Muscle layer of colon (tissue), 2 donors: ENCODE measurements around the gene APEX1.

Experiments
- H3K27ac ChIP-seq: one replicate; pipeline ENCODE4 v1.7.0; 2013; ENCODE audit warnings: low read depth, mild to moderate bottlenecking, low read length, moderate library complexity
- H3K27me3 ChIP-seq, 2 donors: one replicate each; pipeline ENCODE4 v1.7.0; 2013; ENCODE audit warnings: low read length in 2 of 2, mild to moderate bottlenecking in 2 of 2; ENCODE audit not compliant: insufficient read depth in 2 of 2, control insufficient read depth in 1 of 2
- H3K36me3 ChIP-seq: one replicate; pipeline ENCODE4 v1.7.0; 2013; ENCODE audit warnings: mild to moderate bottlenecking, low read length; ENCODE audit not compliant: insufficient read depth
- H3K4me1 ChIP-seq: one replicate; pipeline ENCODE4 v1.7.0; 2013; ENCODE audit warnings: mild to moderate bottlenecking, low read length; ENCODE audit not compliant: insufficient read depth
- H3K4me3 ChIP-seq, 2 donors: one replicate each; pipeline ENCODE4 v1.7.0; 2013; ENCODE audit warnings: low read length in 2 of 2, low read depth in 1 of 2, mild to moderate bottlenecking in 1 of 2, moderate library complexity in 1 of 2
- H3K9ac ChIP-seq: one replicate; pipeline ENCODE4 v1.7.0; 2013; ENCODE audit warnings: low read length
- H3K9me3 ChIP-seq: one replicate; pipeline ENCODE4 v1.7.0; 2013; ENCODE audit warnings: mild to moderate bottlenecking, low read length
- donor health status: abdominal sarcoma.
- donor health status: Adenocarcinoma of cecum.

Gene APEX1

GRCh38 chr14:20461225-20462141 lies 6.5 kb downstream of the APEX1 start, which contains the start of gene PIP4P1:
TSS of gene PIP4P1 (minus strand) at chr14:20461434. CDS start at chr14:20461325, 109 bp downstream.
- Histone ChIP-seq H3K9me3 (no peaks in the 10 kb centered on the region), H3K4me3 (peak within 1 kb of the TSS; percentile 73 to 82), H3K9ac (peak within 1 kb of the TSS; percentile 95), H3K36me3 (peaks cover 37% of the 10 kb centered on the region), H3K27ac (peak within 1 kb of the TSS; percentile 86), H3K27me3 (no peaks in the 10 kb centered on the region), H3K4me1 (peaks cover 16% of the 10 kb centered on the region)

GRCh38 chr14:20468764-20469241 lies 13.8 kb downstream of the APEX1 start:
- no peaks in the 10 kb centered on the region for H3K27me3 ChIP-seq
- H3K4me3 ChIP-seq, result peak overlapping the region; percentile 77 to 97
- no peaks in the 10 kb centered on the region for H3K9me3 ChIP-seq
- no peaks in the 10 kb centered on the region for H3K36me3 ChIP-seq
- peak overlapping the region; percentile 87 for H3K27ac ChIP-seq
- H3K9ac ChIP-seq, result peak overlapping the region; percentile 66
- H3K4me1 ChIP-seq, result peaks cover 8% of the 10 kb centered on the region

GRCh38 chr14:20469242-20469889 lies 14.3 kb downstream of the APEX1 start, which contains the start of gene PNP:
TSS of gene PNP (plus strand) at chr14:20469406. CDS start at chr14:20469525, 119 bp downstream.
- H3K27ac ChIP-seq, result peak within 1 kb of the TSS; percentile 87
- no peaks in the 10 kb centered on the region for H3K27me3 ChIP-seq
- H3K9ac ChIP-seq, result peak within 1 kb of the TSS; percentile 66
- peaks cover 8% of the 10 kb centered on the region for H3K4me1 ChIP-seq
- no peaks in the 10 kb centered on the region for H3K9me3 ChIP-seq
- peaks cover 2% of the 10 kb centered on the region for H3K36me3 ChIP-seq
- peak within 1 kb of the TSS; percentile 77 to 97 for H3K4me3 ChIP-seq

DNA sequence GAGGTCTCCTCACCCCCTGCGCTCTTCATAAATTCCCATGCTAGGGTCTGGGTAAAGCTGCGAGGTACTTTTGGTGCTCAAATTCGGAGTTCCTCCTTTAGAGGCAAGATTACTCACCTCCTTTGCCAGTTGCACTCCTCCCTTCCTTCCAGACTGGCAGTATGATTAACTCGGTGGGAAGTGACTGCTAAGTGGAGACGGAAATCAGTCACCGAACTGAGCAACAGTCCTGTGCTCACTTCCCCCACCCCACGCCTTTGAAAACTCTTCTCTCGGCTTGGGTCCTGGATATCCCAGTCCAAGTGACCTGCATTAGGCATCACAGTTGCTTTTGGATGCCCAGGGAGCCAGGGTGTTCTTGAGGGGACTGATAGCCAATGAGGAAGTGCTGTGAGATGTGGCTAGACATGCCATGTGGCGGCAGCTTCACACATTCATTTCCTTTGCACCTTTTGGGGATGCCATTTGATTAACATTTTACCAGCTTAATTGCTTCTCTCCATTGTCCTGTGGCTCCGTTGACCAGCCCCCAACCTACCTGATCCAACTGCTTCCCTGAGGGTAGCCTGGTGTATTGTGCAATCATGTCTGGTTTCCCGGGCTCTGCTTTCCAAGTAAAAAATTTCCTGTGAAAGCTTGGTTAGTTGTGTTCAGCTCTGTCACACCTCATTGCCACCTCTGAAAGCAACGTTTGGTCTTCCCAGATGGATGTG lies 15.0 kb downstream of the APEX1 start:
- Histone ChIP-seq H3K4me1 (peaks cover 8% of the 10 kb centered on the region), H3K36me3 (peaks cover 8% of the 10 kb centered on the region), H3K9ac (peak overlapping the region; percentile 66), H3K9me3 (no peaks in the 10 kb centered on the region), H3K4me3 (peak overlapping the region; percentile 77 to 97), H3K27ac (peak overlapping the region; percentile 87), H3K27me3 (no peaks in the 10 kb centered on the region)

DNA sequence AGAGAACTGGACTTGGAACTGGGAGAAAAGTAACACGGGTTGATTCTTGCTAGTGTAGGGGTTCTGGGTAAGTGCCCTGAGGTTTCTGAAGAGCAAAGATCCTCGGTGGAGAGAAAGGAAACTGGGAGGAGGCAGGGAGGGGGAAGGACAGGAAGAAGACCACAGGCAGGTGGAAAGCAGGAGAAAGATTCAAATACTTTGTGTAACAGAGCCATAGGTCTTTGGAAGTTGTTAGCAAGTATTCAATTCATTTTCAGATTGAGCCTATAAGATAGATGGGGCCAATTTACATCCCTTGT lies 15.5 kb downstream of the APEX1 start:
- H3K27ac ChIP-seq, result no peak overlapping the region
- H3K36me3 ChIP-seq, result peaks cover 10% of the 10 kb centered on the region
- peak overlapping the region; percentile 66 for H3K9ac ChIP-seq
- H3K4me3 ChIP-seq, result peak overlapping the region in 1 of 2 donors; percentile 77
- no peaks in the 10 kb centered on the region for H3K9me3 ChIP-seq
- H3K4me1 ChIP-seq, result peaks cover 8% of the 10 kb centered on the region
- H3K27me3 ChIP-seq, result no peaks in the 10 kb centered on the region

GRCh38 chr14:20472536-20473169 lies 17.6 kb downstream of the APEX1 start:
- Histone ChIP-seq H3K27me3 (no peaks in the 10 kb centered on the region), H3K36me3 (peaks cover 16% of the 10 kb centered on the region), H3K9me3 (no peaks in the 10 kb centered on the region), H3K9ac (no peak overlapping the region), H3K4me1 (peaks cover 10% of the 10 kb centered on the region), H3K4me3 (no peak overlapping the region), H3K27ac (no peak overlapping the region)

DNA sequence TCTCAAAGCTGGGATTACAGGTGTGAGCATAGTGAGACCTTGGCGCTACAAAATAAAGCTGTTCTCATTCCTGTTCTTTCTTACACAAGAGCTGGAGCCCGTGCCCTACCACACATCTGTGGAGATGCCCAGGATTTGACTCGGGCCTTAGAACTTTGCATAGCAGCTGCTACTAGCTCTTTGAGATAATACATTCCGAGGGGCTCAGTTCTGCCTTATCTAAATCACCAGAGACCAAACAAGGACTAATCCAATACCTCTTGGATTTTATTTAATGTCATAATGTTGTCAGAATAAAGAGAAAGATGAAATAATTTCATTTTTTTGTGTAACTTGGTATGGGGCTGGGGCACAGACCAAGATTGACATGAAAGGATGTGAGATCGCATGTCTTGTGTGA lies 21.8 kb downstream of the APEX1 start:
- Histone ChIP-seq H3K4me3 (no peak overlapping the region), H3K27ac (no peak overlapping the region), H3K27me3 (no peaks in the 10 kb centered on the region), H3K4me1 (peaks cover 9% of the 10 kb centered on the region), H3K9me3 (no peaks in the 10 kb centered on the region), H3K9ac (no peak overlapping the region), H3K36me3 (peaks cover 16% of the 10 kb centered on the region)

- Histone ChIP-seq H3K36me3 (peaks cover 16% of the 10 kb centered on the region), H3K4me3 (no peak overlapping the region)
These were observed 22.3 kb downstream of the APEX1 start for GRCh38 chr14:20477211-20477876.

DNA sequence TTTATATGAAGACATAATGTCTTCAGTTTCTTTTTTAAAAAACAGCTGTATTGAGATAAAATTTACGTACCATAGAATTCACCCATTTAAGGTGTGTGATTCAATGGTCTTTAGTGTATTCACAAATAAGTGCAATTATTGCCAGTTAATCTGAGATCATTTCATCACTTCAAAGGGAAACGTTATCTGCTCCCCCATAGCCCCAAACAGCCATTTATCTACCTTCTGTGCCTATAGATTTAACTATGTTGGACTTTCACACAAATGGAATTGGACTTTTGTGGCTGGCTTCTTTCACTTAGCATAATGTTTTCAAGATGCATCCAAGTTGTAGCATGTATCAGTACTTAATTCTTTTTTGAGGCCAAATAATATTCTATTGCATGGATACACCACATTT lies 23.9 kb downstream of the APEX1 start:
- H3K27ac ChIP-seq, result no peak overlapping the region
- no peak overlapping the region for H3K4me3 ChIP-seq
- no peaks in the 10 kb centered on the region for H3K27me3 ChIP-seq
- H3K36me3 ChIP-seq, result peaks cover 16% of the 10 kb centered on the region
- H3K9ac ChIP-seq, result no peak overlapping the region
- no peaks in the 10 kb centered on the region for H3K9me3 ChIP-seq
- H3K4me1 ChIP-seq, result peaks cover 9% of the 10 kb centered on the region

More at GRCh38 chr14:20477211-20477876, 22.3 kb downstream of the APEX1 start:
- no peak overlapping the region for H3K9ac ChIP-seq
- H3K27me3 ChIP-seq, result no peaks in the 10 kb centered on the region
- no peaks in the 10 kb centered on the region for H3K9me3 ChIP-seq
- peaks cover 9% of the 10 kb centered on the region for H3K4me1 ChIP-seq
- H3K27ac ChIP-seq, result no peak overlapping the region

DNA sequence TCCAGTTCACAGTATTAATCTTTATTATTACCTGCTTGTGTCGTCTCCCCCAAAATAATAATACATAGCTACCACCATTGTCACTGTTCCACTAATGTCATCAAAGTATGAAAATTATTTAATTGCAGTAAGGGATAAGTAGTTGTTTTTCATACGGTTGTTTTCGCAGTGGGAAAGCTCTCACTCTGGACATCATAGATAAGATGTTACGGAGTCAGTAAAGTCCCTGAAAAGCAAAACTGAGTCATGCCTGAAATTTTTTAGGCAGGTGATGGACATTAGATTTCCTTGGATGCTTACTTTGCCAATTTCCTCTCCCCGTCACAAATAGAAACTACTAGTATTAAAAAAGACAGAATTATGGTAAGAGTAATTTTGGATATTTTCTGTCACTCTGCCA lies 27.4 kb downstream of the APEX1 start:
- Histone ChIP-seq H3K27ac (no peak overlapping the region), H3K4me3 (no peak overlapping the region), H3K9me3 (no peaks in the 10 kb centered on the region), H3K36me3 (no peaks in the 10 kb centered on the region), H3K4me1 (peaks cover 9% of the 10 kb centered on the region), H3K9ac (no peak overlapping the region), H3K27me3 (no peaks in the 10 kb centered on the region)
